ENCODE data around the gene HOMER2.
"Not testable (repeated sequence)": the region's sequence is repeated elsewhere in the genome, so short reads cannot be mapped to it uniquely, and the experiment has no call there.

DNA sequence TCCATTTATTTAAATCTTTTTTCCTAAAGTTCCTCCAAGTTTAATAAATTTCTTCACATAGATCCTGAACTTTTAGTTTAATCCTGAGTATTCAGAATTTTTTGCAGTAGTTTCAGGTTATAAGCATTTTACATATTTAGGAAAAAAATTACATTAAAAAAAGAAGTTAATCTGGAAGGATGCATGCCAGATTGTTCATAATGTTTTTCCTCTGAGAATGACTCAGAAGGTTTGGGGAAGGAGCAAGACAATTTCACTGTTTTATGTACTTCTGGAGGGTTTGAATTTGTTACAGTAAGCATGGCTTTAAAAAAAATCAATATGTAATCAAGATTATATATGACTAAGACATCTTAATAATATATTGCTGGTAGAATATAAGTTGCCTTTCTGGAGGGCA is 130.7 kb downstream of the HOMER2 start:
- TF ChIP-seq, protein P1, sequence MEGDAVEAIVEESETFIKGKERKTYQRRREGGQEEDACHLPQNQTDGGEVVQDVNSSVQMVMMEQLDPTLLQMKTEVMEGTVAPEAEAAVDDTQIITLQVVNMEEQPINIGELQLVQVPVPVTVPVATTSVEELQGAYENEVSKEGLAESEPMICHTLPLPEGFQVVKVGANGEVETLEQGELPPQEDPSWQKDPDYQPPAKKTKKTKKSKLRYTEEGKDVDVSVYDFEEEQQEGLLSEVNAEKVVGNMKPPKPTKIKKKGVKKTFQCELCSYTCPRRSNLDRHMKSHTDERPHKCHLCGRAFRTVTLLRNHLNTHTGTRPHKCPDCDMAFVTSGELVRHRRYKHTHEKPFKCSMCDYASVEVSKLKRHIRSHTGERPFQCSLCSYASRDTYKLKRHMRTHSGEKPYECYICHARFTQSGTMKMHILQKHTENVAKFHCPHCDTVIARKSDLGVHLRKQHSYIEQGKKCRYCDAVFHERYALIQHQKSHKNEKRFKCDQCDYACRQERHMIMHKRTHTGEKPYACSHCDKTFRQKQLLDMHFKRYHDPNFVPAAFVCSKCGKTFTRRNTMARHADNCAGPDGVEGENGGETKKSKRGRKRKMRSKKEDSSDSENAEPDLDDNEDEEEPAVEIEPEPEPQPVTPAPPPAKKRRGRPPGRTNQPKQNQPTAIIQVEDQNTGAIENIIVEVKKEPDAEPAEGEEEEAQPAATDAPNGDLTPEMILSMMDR (IDR thresholded peaks at IDR 0.05): not testable (repeated sequence)
- not testable (repeated sequence) for TF ChIP-seq EP300, POLR2AphosphoS5, POLR2A (IDR thresholded peaks at IDR 0.05)

Data from suprapubic skin (tissue), 4 donors.